Measurements from ENCODE around the gene SGPP1.
"Not testable (repeated sequence)": the region's sequence is repeated elsewhere in the genome, so short reads cannot be mapped to it uniquely, and the experiment has no call there.

SGPP1 gene

GRCh38 chr14:63673886-63674497 lies 53.9 kb downstream of the SGPP1 start:
- no peak for DNase-seq (ENCODE audit: low read depth)

GRCh38 chr14:63673255-63673654 lies 54.6 kb downstream of the SGPP1 start:
- no peak for DNase-seq (ENCODE audit: low read depth)

GRCh38 chr14:63672417-63673180 lies 55.3 kb downstream of the SGPP1 start:
- no peak for DNase-seq (ENCODE audit: low read depth)

GRCh38 chr14:63671987-63672386 lies 55.9 kb downstream of the SGPP1 start:
- no peak for DNase-seq (ENCODE audit: low read depth)

GRCh38 chr14:63670692-63671091 lies 57.2 kb downstream of the SGPP1 start:
- no peak for DNase-seq (ENCODE audit: low read depth)

- no peak for DNase-seq (ENCODE audit: low read depth)
Measured at GRCh38 chr14:63666335-63666734, 61.5 kb downstream of the SGPP1 start.

- no peak for DNase-seq (ENCODE audit: low read depth)
Measured at GRCh38 chr14:63663428-63664341, 64.2 kb downstream of the SGPP1 start.

GRCh38 chr14:63662776-63663175 lies 65.1 kb downstream of the SGPP1 start:
- no peak for DNase-seq (ENCODE audit: low read depth)

GRCh38 chr14:63661881-63662280 lies 66.0 kb downstream of the SGPP1 start:
- DNase-seq (ENCODE audit: low read depth) = not testable (repeated sequence)

- no peak for DNase-seq (ENCODE audit: low read depth)
Measured at GRCh38 chr14:63659726-63660125, 68.1 kb downstream of the SGPP1 start.

GRCh38 chr14:63656194-63656593 lies 71.7 kb downstream of the SGPP1 start:
- DNase-seq (ENCODE audit: low read depth) = no peak

GRCh38 chr14:63654936-63655335 lies 72.9 kb downstream of the SGPP1 start:
- DNase-seq (ENCODE audit: low read depth) = no peak

- no peak for DNase-seq (ENCODE audit: low read depth)
Measured at GRCh38 chr14:63654346-63654745, 73.5 kb downstream of the SGPP1 start.

- no peak for DNase-seq (ENCODE audit: low read depth)
Measured at GRCh38 chr14:63652406-63652805, 75.5 kb downstream of the SGPP1 start.

- peak; percentile 11 for DNase-seq (ENCODE audit: low read depth)
Measured at GRCh38 chr14:63650256-63650952, 77.5 kb downstream of the SGPP1 start.

GRCh38 chr14:63647696-63648410 lies 80.0 kb downstream of the SGPP1 start:
- no peak for DNase-seq (ENCODE audit: low read depth)

- DNase-seq (ENCODE audit: low read depth) = no peak
Measured at GRCh38 chr14:63644741-63645140, 83.1 kb downstream of the SGPP1 start.

GRCh38 chr14:63642656-63643382 lies 85.0 kb downstream of the SGPP1 start:
- DNase-seq (ENCODE audit: low read depth) = no peak

- peak; percentile 54 for DNase-seq (ENCODE audit: low read depth)
Measured at GRCh38 chr14:63642229-63642611, 85.6 kb downstream of the SGPP1 start.

- DNase-seq (ENCODE audit: low read depth) = peak; percentile 89
Measured at GRCh38 chr14:63641473-63642228, 86.2 kb downstream of the SGPP1 start, which contains the start of gene WDR89. WDR89 (minus strand) TSS chr14:63641871; CDS start chr14:63599942, 41,929 bp downstream.

Data from stimulated activated CD8-positive, alpha-beta memory T cell treated with anti-CD3 and anti-CD28 coated beads, Interleukin-12 subunit alpha, Interleukin-12 subunit beta, amount 100 ng/mL, for 4 hours (primary cell).